IMR-90 (cell line): Measurements from ENCODE around the gene KLF13. TPM values are rescaled to one million over a fixed set of nuclear protein-coding genes. Genes with fewer than 3 reads are reported as not detected.
"Not testable (repeated sequence)": the region's sequence is repeated elsewhere in the genome, so short reads cannot be mapped to it uniquely, and the experiment has no call there.

Experiments
- ATAC-seq: fragments of 200-7000 bp; cut with Tn5 transposase; 2 replicates; pipeline ENCODE4 v1.9.1; 2020; ENCODE audit warnings: low read depth, mild to moderate bottlenecking, moderate library complexity
- BruUV-seq: library from RNA; stranded (reverse); fragments of 400-500 nt; replicated peaks from 2 replicates; lab custom pipeline; 2021; lab: Mats Ljungman, UMichigan
- CTCF ChIA-PET: fragments of 300-600 bp; formaldehyde crosslinking; extraction: SDS; loops from one replicate; lab custom pipeline; 2021; ENCODE audit warnings: antibody characterized with exemption; lab: Yijun Ruan, JAX
- POLR2A ChIA-PET: fragments of 300-600 bp; sonication (Branson Sonifier 250); formaldehyde crosslinking; loops from one replicate; lab custom pipeline; 2022; ENCODE audit warnings: antibody characterized with exemption; ENCODE audit not compliant: unreplicated experiment; lab: Charles Lee
- DNase-seq: peaks from one replicate; pipeline ENCODE4 v3.0.0; 2013
- H2AFZ ChIP-seq: replicated peaks from 2 replicates; pipeline ENCODE3; 2013; ENCODE audit warnings: low read length, mild to moderate bottlenecking; ENCODE audit not compliant: poor library complexity
- H2AK5ac ChIP-seq: 2 replicates; pipeline ENCODE4 v1.6.1; 2013; ENCODE audit warnings: low read depth, low read length, inconsistent platforms
- H2AK9ac ChIP-seq: replicated peaks from 2 replicates; pipeline ENCODE3; 2013; ENCODE audit warnings: mild to moderate bottlenecking, low read depth, low read length, moderate library complexity; ENCODE audit not compliant: poor library complexity
- H2BK120ac ChIP-seq: 2 replicates; pipeline ENCODE4 v1.6.1; 2013; ENCODE audit warnings: low read depth, low read length, inconsistent platforms
- H2BK15ac ChIP-seq: 3 replicates; pipeline ENCODE4 v1.6.1; 2013; ENCODE audit warnings: low read depth, low read length, inconsistent platforms
- H2BK20ac ChIP-seq: 2 replicates; pipeline ENCODE4 v1.6.1; 2013; ENCODE audit warnings: low read depth, mild to moderate bottlenecking, inconsistent platforms, low read length, moderate library complexity
- H2BK5ac ChIP-seq: 2 replicates; pipeline ENCODE4 v1.6.1; 2013; ENCODE audit warnings: mild to moderate bottlenecking, low read depth, low read length, inconsistent platforms; ENCODE audit not compliant: poor library complexity, severe bottlenecking
- H3K14ac ChIP-seq: replicated peaks from 2 replicates; pipeline ENCODE4 v1.6.1; 2013; ENCODE audit warnings: low read depth, low read length, inconsistent platforms
- H3K18ac ChIP-seq: 2 replicates; pipeline ENCODE4 v1.6.1; 2013; ENCODE audit warnings: low read depth, low read length, control low read depth
- H3K23ac ChIP-seq: 2 replicates; pipeline ENCODE4 v1.6.1; 2013; ENCODE audit warnings: low read depth, low read length, inconsistent platforms
- H3K27ac ChIP-seq: 2 replicates; pipeline ENCODE4 v1.5.1; 2013; ENCODE audit warnings: mild to moderate bottlenecking, control low read depth, low read length; ENCODE audit not compliant: insufficient read depth
- H3K27me3 ChIP-seq: 2 replicates; pipeline ENCODE4 v1.6.1; 2013; ENCODE audit warnings: low read length; ENCODE audit not compliant: control insufficient read depth, insufficient read depth
- H3K36me3 ChIP-seq: 2 replicates; pipeline ENCODE4 v1.6.1; 2013; ENCODE audit warnings: low read length, mixed read lengths; ENCODE audit not compliant: control insufficient read depth, insufficient read depth
- H3K4ac ChIP-seq: 2 replicates; pipeline ENCODE4 v1.6.1; 2013; ENCODE audit warnings: low read depth, low read length, inconsistent platforms
- H3K4me1 ChIP-seq: 2 replicates; pipeline ENCODE4 v1.6.1; 2013; ENCODE audit warnings: low read length, mixed read lengths; ENCODE audit not compliant: control insufficient read depth, insufficient read depth
- H3K4me2 ChIP-seq: 2 replicates; pipeline ENCODE4 v1.6.1; 2013; ENCODE audit warnings: low read depth, mild to moderate bottlenecking, control low read depth, low read length, moderate library complexity
- H3K4me3 ChIP-seq: 2 replicates; pipeline ENCODE4 v1.5.1; 2013; ENCODE audit warnings: low read depth, mild to moderate bottlenecking, control low read depth, low read length, moderate library complexity; ENCODE audit not compliant: insufficient read depth
- H3K56ac ChIP-seq: 2 replicates; pipeline ENCODE4 v1.6.1; 2013; ENCODE audit warnings: low read length, inconsistent platforms; ENCODE audit not compliant: insufficient read depth; ENCODE audit errors: extremely low read depth
- H3K79me1 ChIP-seq, 2 experiments: 2 replicates each; pipeline ENCODE4 v1.6.1; 2013; ENCODE audit warnings: low read length in 2 of 2, inconsistent platforms in 1 of 2, low read depth in 1 of 2
- H3K9ac ChIP-seq: 2 replicates; pipeline ENCODE4 v1.6.1; 2013; ENCODE audit warnings: low read depth, low read length, control low read depth
- H3K9me1 ChIP-seq: 2 replicates; pipeline ENCODE4 v1.6.1; 2013; ENCODE audit warnings: low read length, inconsistent platforms; ENCODE audit not compliant: insufficient read depth
- H3K9me3 ChIP-seq: 2 replicates; pipeline ENCODE4 v1.6.1; 2013; ENCODE audit warnings: low read length; ENCODE audit not compliant: control insufficient read depth, insufficient read depth
- H4K20me1 ChIP-seq: 2 replicates; pipeline ENCODE4 v1.6.1; 2013; ENCODE audit warnings: low read length, inconsistent platforms; ENCODE audit not compliant: insufficient read depth
- H4K5ac ChIP-seq: 2 replicates; pipeline ENCODE4 v1.6.1; 2013; ENCODE audit warnings: mild to moderate bottlenecking, low read depth, low read length, control low read depth
- H4K8ac ChIP-seq, 2 experiments: 2 replicates each; pipeline ENCODE4 v1.6.1; 2013; ENCODE audit warnings: low read depth in 2 of 2, low read length in 2 of 2, control low read depth in 1 of 2, inconsistent platforms in 1 of 2
- H4K91ac ChIP-seq: 2 replicates; pipeline ENCODE4 v1.6.1; 2013; ENCODE audit warnings: low read depth, low read length, inconsistent platforms; ENCODE audit not compliant: insufficient read depth
- BHLHE40 ChIP-seq: fragments of 150-350 bp; IDR thresholded peaks from 2 replicates; pipeline ENCODE4 v1.6.1; 2016; ENCODE audit warnings: mild to moderate bottlenecking, low read depth, low read length
- CHD1 ChIP-seq: IDR thresholded peaks from 2 replicates; pipeline ENCODE4 v1.6.1; 2012; ENCODE audit warnings: low read depth, low read length, improper control_type of control experiment
- MAFK ChIP-seq: IDR thresholded peaks from 2 replicates; pipeline ENCODE4 v1.6.1; 2012; ENCODE audit warnings: low read depth, low read length, improper control_type of control experiment
- MAZ ChIP-seq: IDR thresholded peaks from 2 replicates; pipeline ENCODE4 v1.6.1; 2012; ENCODE audit warnings: low read depth, mild to moderate bottlenecking, low read length, improper control_type of control experiment, moderate library complexity, borderline replicate concordance
- MXI1 ChIP-seq: IDR thresholded peaks from 2 replicates; pipeline ENCODE4 v1.6.1; 2012; ENCODE audit warnings: low read depth, mild to moderate bottlenecking, low read length, moderate library complexity, borderline replicate concordance
- WGBS, 2 experiments: methylation state at CpG; one replicate each; pipeline versions ENCODE4 v1.1.5 to v1.1.7; 2013; ENCODE audit warnings: missing lambda C conversion rate in 2 of 2; ENCODE audit not compliant: insufficient read length in 1 of 2; ENCODE audit errors: extremely low coverage in 2 of 2; 5-methylcytosine and 5-hydroxymethylcytosine counted together
- dilution Hi-C: fragments of 300-500 bp; cut with HindIII; formaldehyde crosslinking; loops from one replicate; pipeline ENCODE4 v1.14.3; 2018; ENCODE audit warnings: low sequenced_read_pairs; ENCODE audit not compliant: unreplicated experiment
- in situ Hi-C: fragments of 300-500 bp; cut with MboI; formaldehyde crosslinking; loops from 3 replicates; pipeline ENCODE4 v1.14.3; 2019; ENCODE audit warnings: low sequenced_read_pairs, inconsistent platforms, mixed read lengths
- intact Hi-C: fragments of 100-400 bp; cut with micrococcal nuclease; formaldehyde crosslinking; loops from 2 replicates; pipeline ENCODE4 v1.10.0; 2022
- polyA plus RNA-seq, 3 experiments: library from polyadenylated mRNA; depleted of rRNA; stranded (reverse); fragments of >200 nt; gene quantifications; 2 replicates each; pipeline ENCODE4 v1.2.3, GENCODE V29; 2012; ENCODE audit warnings: low replicate concordance in 1 of 3
- total RNA-seq: library from RNA; depleted of rRNA; stranded (reverse); fragments of >200 nt; gene quantifications from 2 replicates; pipeline ENCODE4 v1.2.3, GENCODE V29; 2012

The KLF13 gene
- total and polyA plus RNA-seq, 2 of the 4 experiments (the other 2 are of a cell fraction) = 9.5 to 10.6 TPM

- Histone ChIP-seq H3K18ac (peak overlapping the region; percentile 82), H3K4me2 (peak overlapping the region; percentile 60), H2AK9ac (peak overlapping the region; percentile 91), H2BK20ac (peak overlapping the region; percentile 81), H2BK15ac (peak overlapping the region; percentile 40; the same call in 1 of the 3 replicates), H2BK5ac (peak overlapping the region; percentile 78), H2BK120ac (peak overlapping the region; percentile 93), H3K56ac (no peak overlapping the region), H3K9me1 (peaks cover 40% of the 10 kb centered on the region), H3K9me3 (no peaks in the 10 kb centered on the region), H3K79me1 (peaks cover 47 to 86% of the 10 kb centered on the region in 2 experiments), H2AK5ac (peak overlapping the region; percentile 96), H3K14ac (peak overlapping the region; percentile 85), H3K36me3 (no peaks in the 10 kb centered on the region; the same call in 1 of the 2 replicates), H3K4me3 (no peak overlapping the region), H4K20me1 (peaks cover 51% of the 10 kb centered on the region), H4K5ac (peak overlapping the region; percentile 84), H3K23ac (peak overlapping the region; percentile 30; the same call in 1 of the 2 replicates), H3K9ac (peak overlapping the region; percentile 19; the same call in 1 of the 2 replicates), H2AFZ (peak overlapping the region; percentile 71), H3K4ac (peak overlapping the region; percentile 94), H4K8ac (peak overlapping the region in 1 of 2 experiments; percentile 91; a peak in 2 of 4 replicates), H4K91ac (peak overlapping the region; percentile 83), H3K4me1 (peaks cover 23% of the 10 kb centered on the region), H3K27me3 (no peaks in the 10 kb centered on the region), H3K27ac (peak overlapping the region; percentile 74)
- in situ Hi-C loops = no loop called here
- no CpG with 5 or more reads among the region's 4 CpGs for WGBS, 2 experiments
- no TSS peak for BruUV-seq
- DNase-seq (no peak), ATAC-seq (peak; percentile 50)
- TF ChIP-seq CHD1 (no peak), MXI1 (no peak), MAZ (no peak), BHLHE40 (no peak), MAFK (no peak)
- ChIA-PET CTCF (interaction anchor here (1.2 kb wide), 1 partner anchor 135 kb away, joined by 3 read pairs; no protein-coding TSS in a partner anchor), POLR2A (no interaction called here)
- dilution Hi-C loops = no loop called here
- intact Hi-C loops = no loop called here
Measured at GRCh38 chr15:31353931-31354330, 27.3 kb downstream of the KLF13 start.

- H3K4me2 ChIP-seq, H2AK9ac ChIP-seq, POLR2A ChIA-PET, dilution Hi-C loops, H3K27me3 ChIP-seq, H3K56ac ChIP-seq, DNase-seq, H2BK20ac ChIP-seq, H2AK5ac ChIP-seq, ATAC-seq, H3K18ac ChIP-seq, H2BK120ac ChIP-seq, H4K8ac ChIP-seq, in situ Hi-C loops, H3K9me3 ChIP-seq, H3K36me3 ChIP-seq, BruUV-seq, H3K9ac ChIP-seq, H3K23ac ChIP-seq, H2AFZ ChIP-seq, intact Hi-C loops, CTCF ChIA-PET, H3K4ac ChIP-seq, H4K91ac ChIP-seq, H4K5ac ChIP-seq, H2BK15ac ChIP-seq, H3K14ac ChIP-seq, H3K27ac ChIP-seq, H2BK5ac ChIP-seq, H3K4me3 ChIP-seq: not testable (repeated sequence)
- Histone ChIP-seq H3K79me1 (peaks cover 48 to 85% of the 10 kb centered on the region in 2 experiments), H4K20me1 (peaks cover 62% of the 10 kb centered on the region), H3K9me1 (peaks cover 36% of the 10 kb centered on the region), H3K4me1 (peaks cover 25% of the 10 kb centered on the region)
- WGBS, 2 experiments = 94% methylated on average over 3 of the region's 11 CpGs; no CpG with 5 or more reads in 1 of the 2 experiments
Measured at GRCh38 chr15:31356097-31356496, 29.5 kb downstream of the KLF13 start.
